ENCODE data around the gene MAP9. TPM values are rescaled to one million over a fixed set of nuclear protein-coding genes. Genes with fewer than 3 reads are reported as not detected.

MAP9 gene
- total RNA-seq: 22.1 and 22.3 TPM in 2 replicates

GRCh38 chr4:155376387-155377268, at the start of gene MAP9:
MAP9 (minus strand) TSS chr4:155376965; CDS start chr4:155375850, 1,115 bp downstream.

Other genes starting within 250 kb of the MAP9 start
- gene NPY2R, start 168.3 kb downstream of the MAP9 start, total RNA-seq: 117 and 139 TPM in 2 replicates

Measured in aortic smooth muscle cell (primary cell).